ENCODE data around the gene LRIT1. TPM values are rescaled to one million over a fixed set of nuclear protein-coding genes. Genes with fewer than 3 reads are reported as not detected.

LRIT1 gene
- total and polyA plus RNA-seq, 2 of the 8 experiments (the other 6 are each of a cell fraction or from before 2014, with no cell fraction given), result 0.03 TPM; not detected in 1

DNA sequence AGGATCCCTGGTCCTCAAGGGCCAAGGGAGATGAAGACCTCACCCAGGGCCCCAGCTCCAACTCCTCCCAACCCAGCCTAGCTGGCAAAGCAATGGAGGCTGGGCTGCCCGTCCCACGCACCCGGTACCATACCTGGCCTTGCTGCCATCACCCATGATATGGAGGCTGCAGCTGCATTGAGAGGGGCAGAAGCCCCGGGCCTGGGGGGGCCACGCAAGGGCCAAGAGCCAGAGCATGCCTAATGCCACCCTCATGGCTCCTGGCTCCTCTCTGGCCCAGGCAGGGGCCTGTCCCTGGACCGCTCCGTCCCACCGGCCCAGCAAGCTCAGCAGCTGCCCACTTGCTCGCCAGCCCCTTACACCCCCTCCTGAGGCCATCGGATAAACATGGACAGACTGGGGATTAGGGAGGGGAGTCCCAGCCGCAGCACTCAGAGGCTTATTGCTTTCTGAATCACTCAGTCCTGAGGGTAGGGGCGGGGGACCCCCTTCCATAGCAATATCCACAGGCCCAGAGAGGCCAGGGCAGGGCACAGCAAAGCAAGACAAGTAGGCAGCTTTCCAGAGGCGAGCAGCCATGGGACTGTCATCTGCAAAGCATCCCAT lies at the start of gene LRIT1 (continued):
- TF ChIP-seq CHD2 (IDR thresholded peaks at IDR 0.05; ENCODE audit: low read length) (no peak), SIRT6 (IDR thresholded peaks at IDR 0.05; ENCODE audit: low read length) (no peak), TAF7 (optimal IDR thresholded peaks at IDR 0.05; ENCODE audit: borderline replicate concordance, low read depth, low read length) (no peak), KDM5A (IDR thresholded peaks at IDR 0.05; ENCODE audit: low read length) (no peak), GABPA (IDR thresholded peaks at IDR 0.05; ENCODE audit: borderline replicate concordance, insufficient read depth, low read length) (no peak)
- TF ChIP-seq, protein P1, sequence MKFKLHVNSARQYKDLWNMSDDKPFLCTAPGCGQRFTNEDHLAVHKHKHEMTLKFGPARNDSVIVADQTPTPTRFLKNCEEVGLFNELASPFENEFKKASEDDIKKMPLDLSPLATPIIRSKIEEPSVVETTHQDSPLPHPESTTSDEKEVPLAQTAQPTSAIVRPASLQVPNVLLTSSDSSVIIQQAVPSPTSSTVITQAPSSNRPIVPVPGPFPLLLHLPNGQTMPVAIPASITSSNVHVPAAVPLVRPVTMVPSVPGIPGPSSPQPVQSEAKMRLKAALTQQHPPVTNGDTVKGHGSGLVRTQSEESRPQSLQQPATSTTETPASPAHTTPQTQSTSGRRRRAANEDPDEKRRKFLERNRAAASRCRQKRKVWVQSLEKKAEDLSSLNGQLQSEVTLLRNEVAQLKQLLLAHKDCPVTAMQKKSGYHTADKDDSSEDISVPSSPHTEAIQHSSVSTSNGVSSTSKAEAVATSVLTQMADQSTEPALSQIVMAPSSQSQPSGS (IDR thresholded peaks at IDR 0.05; ENCODE audit: low read length), result no peak
